MM.1S (cell line): ENCODE measurements around the gene JAGN1.

Experiments
- EZH2 ChIP-seq: fragments of 300-600 bp; sonication (generic); optimal IDR thresholded peaks from 2 replicates; pipeline ENCODE3; 2017; ENCODE audit warnings: low read depth, mild to moderate bottlenecking, antibody characterized with exemption, low read length, mixed read lengths
- EZH2phosphoT487 ChIP-seq: fragments of 300-600 bp; sonication (generic); IDR thresholded peaks from 2 replicates; pipeline ENCODE4 v1.6.1; 2018; ENCODE audit warnings: antibody characterized with exemption, low read length
- TF ChIP-seq, protein P1 (sequence below): fragments of 300-600 bp; sonication (generic); IDR thresholded peaks from 2 replicates; pipeline ENCODE4 v1.5.1; 2016; ENCODE audit warnings: antibody characterized with exemption, low read length, mixed read lengths

GRCh38 chr3:9861626-9862130 lies 28.7 kb upstream of the JAGN1 start:
- TF ChIP-seq, protein P1, sequence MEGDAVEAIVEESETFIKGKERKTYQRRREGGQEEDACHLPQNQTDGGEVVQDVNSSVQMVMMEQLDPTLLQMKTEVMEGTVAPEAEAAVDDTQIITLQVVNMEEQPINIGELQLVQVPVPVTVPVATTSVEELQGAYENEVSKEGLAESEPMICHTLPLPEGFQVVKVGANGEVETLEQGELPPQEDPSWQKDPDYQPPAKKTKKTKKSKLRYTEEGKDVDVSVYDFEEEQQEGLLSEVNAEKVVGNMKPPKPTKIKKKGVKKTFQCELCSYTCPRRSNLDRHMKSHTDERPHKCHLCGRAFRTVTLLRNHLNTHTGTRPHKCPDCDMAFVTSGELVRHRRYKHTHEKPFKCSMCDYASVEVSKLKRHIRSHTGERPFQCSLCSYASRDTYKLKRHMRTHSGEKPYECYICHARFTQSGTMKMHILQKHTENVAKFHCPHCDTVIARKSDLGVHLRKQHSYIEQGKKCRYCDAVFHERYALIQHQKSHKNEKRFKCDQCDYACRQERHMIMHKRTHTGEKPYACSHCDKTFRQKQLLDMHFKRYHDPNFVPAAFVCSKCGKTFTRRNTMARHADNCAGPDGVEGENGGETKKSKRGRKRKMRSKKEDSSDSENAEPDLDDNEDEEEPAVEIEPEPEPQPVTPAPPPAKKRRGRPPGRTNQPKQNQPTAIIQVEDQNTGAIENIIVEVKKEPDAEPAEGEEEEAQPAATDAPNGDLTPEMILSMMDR, result no peak
- no peak for TF ChIP-seq EZH2
- TF ChIP-seq EZH2phosphoT487, result no peak
